ENCODE data around the gene GCAT. TPM values are rescaled to one million over a fixed set of nuclear protein-coding genes. Genes with fewer than 3 reads are reported as not detected.
A peak's percentile ranks its signal among the peaks of the same experiment; 100 is the strongest.

GCAT gene
- total and polyA plus RNA-seq, 9 of the 15 experiments (the other 6 are each of a cell fraction or from before 2014, with no cell fraction given), result 1.9 to 69.9 (median 26.4) TPM

DNA sequence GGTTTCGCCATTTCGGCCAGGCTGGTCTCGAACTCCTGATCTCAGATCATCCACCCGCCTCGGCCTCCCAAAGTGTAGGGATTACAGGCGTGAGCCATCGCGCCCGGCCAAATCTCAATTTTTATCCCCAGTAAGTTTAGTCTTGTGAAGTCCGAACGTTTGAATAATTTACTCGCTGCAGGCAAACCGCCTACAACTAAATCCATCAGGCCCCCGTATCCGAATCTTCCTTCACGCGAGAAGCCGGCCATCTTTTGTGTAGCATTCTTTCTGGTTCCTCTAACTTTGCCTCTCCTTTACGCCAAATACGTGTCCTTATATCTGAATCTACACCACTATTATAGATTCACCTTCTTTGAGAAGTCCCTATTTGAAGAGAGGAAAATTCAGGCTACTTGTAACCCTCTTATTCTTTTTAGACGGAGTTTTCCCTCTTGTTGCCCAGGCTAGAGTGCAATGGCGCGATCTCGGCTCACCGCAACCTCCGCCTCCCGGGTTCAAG, 40.9 kb downstream of the GCAT start (continued):
- TF ChIP-seq JUND (IDR thresholded peaks at IDR 0.05; ENCODE audit: borderline replicate concordance, low read depth, low read length) (no peak), JUND (tag; IDR thresholded peaks at IDR 0.05; ENCODE audit: borderline replicate concordance, low read depth, low read length) (no peak), ZNF77 (CRISPR knock-in tag; IDR thresholded peaks at IDR 0.05) (no peak), HNRNPLL (IDR thresholded peaks at IDR 0.05; ENCODE audit: low read depth, low read length, poor library complexity, severe bottlenecking) (peak; percentile 70), NR2C2 (CRISPR knock-in tag; IDR thresholded peaks at IDR 0.05) (no peak), NR2C2 (tag; IDR thresholded peaks at IDR 0.05) (no peak), ZNF121 (CRISPR knock-in tag; conservative IDR thresholded peaks at IDR 0.05) (no peak), ZBTB8A (IDR thresholded peaks at IDR 0.05; ENCODE audit: partially characterized antibody) (no peak), NBN (IDR thresholded peaks at IDR 0.05; ENCODE audit: low read depth) (no peak), MAZ (CRISPR knock-in tag; conservative IDR thresholded peaks at IDR 0.05 in 1 of 2, IDR thresholded peaks at IDR 0.05 in 1 of 2) (no peak; a peak in 1 of 4 replicates), ZNF696 (CRISPR knock-in tag; conservative IDR thresholded peaks at IDR 0.05) (no peak), YY1 (IDR thresholded peaks at IDR 0.05; ENCODE audit: borderline replicate concordance in 1 of 3, control insufficient read depth in 1 of 3, extremely low read depth in 1 of 3, insufficient read depth in 3 of 3, insufficient read length in 1 of 3, insufficient replicate concordance in 2 of 3, low read depth in 1 of 3, low read length in 2 of 3) (peak in 2 of 3 experiments; percentile 72 to 89), GTF2A2 (tag; IDR thresholded peaks at IDR 0.05) (no peak)
- TF ChIP-seq, protein P1, sequence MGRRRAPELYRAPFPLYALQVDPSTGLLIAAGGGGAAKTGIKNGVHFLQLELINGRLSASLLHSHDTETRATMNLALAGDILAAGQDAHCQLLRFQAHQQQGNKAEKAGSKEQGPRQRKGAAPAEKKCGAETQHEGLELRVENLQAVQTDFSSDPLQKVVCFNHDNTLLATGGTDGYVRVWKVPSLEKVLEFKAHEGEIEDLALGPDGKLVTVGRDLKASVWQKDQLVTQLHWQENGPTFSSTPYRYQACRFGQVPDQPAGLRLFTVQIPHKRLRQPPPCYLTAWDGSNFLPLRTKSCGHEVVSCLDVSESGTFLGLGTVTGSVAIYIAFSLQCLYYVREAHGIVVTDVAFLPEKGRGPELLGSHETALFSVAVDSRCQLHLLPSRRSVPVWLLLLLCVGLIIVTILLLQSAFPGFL (CRISPR knock-in tag; IDR thresholded peaks at IDR 0.05), result no peak
- TF ChIP-seq, protein P2, sequence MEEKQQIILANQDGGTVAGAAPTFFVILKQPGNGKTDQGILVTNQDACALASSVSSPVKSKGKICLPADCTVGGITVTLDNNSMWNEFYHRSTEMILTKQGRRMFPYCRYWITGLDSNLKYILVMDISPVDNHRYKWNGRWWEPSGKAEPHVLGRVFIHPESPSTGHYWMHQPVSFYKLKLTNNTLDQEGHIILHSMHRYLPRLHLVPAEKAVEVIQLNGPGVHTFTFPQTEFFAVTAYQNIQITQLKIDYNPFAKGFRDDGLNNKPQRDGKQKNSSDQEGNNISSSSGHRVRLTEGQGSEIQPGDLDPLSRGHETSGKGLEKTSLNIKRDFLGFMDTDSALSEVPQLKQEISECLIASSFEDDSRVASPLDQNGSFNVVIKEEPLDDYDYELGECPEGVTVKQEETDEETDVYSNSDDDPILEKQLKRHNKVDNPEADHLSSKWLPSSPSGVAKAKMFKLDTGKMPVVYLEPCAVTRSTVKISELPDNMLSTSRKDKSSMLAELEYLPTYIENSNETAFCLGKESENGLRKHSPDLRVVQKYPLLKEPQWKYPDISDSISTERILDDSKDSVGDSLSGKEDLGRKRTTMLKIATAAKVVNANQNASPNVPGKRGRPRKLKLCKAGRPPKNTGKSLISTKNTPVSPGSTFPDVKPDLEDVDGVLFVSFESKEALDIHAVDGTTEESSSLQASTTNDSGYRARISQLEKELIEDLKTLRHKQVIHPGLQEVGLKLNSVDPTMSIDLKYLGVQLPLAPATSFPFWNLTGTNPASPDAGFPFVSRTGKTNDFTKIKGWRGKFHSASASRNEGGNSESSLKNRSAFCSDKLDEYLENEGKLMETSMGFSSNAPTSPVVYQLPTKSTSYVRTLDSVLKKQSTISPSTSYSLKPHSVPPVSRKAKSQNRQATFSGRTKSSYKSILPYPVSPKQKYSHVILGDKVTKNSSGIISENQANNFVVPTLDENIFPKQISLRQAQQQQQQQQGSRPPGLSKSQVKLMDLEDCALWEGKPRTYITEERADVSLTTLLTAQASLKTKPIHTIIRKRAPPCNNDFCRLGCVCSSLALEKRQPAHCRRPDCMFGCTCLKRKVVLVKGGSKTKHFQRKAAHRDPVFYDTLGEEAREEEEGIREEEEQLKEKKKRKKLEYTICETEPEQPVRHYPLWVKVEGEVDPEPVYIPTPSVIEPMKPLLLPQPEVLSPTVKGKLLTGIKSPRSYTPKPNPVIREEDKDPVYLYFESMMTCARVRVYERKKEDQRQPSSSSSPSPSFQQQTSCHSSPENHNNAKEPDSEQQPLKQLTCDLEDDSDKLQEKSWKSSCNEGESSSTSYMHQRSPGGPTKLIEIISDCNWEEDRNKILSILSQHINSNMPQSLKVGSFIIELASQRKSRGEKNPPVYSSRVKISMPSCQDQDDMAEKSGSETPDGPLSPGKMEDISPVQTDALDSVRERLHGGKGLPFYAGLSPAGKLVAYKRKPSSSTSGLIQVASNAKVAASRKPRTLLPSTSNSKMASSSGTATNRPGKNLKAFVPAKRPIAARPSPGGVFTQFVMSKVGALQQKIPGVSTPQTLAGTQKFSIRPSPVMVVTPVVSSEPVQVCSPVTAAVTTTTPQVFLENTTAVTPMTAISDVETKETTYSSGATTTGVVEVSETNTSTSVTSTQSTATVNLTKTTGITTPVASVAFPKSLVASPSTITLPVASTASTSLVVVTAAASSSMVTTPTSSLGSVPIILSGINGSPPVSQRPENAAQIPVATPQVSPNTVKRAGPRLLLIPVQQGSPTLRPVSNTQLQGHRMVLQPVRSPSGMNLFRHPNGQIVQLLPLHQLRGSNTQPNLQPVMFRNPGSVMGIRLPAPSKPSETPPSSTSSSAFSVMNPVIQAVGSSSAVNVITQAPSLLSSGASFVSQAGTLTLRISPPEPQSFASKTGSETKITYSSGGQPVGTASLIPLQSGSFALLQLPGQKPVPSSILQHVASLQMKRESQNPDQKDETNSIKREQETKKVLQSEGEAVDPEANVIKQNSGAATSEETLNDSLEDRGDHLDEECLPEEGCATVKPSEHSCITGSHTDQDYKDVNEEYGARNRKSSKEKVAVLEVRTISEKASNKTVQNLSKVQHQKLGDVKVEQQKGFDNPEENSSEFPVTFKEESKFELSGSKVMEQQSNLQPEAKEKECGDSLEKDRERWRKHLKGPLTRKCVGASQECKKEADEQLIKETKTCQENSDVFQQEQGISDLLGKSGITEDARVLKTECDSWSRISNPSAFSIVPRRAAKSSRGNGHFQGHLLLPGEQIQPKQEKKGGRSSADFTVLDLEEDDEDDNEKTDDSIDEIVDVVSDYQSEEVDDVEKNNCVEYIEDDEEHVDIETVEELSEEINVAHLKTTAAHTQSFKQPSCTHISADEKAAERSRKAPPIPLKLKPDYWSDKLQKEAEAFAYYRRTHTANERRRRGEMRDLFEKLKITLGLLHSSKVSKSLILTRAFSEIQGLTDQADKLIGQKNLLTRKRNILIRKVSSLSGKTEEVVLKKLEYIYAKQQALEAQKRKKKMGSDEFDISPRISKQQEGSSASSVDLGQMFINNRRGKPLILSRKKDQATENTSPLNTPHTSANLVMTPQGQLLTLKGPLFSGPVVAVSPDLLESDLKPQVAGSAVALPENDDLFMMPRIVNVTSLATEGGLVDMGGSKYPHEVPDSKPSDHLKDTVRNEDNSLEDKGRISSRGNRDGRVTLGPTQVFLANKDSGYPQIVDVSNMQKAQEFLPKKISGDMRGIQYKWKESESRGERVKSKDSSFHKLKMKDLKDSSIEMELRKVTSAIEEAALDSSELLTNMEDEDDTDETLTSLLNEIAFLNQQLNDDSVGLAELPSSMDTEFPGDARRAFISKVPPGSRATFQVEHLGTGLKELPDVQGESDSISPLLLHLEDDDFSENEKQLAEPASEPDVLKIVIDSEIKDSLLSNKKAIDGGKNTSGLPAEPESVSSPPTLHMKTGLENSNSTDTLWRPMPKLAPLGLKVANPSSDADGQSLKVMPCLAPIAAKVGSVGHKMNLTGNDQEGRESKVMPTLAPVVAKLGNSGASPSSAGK (IDR thresholded peaks at IDR 0.05), result no peak
